SKM-1 treated with dmso at 0.1 percent for 144 hours (cell line): ENCODE data around the gene RMP24.
A peak's percentile ranks its signal among the peaks of the same experiment; 100 is the strongest.

Experiments used
- DNase-seq: peaks from one replicate; lab custom pipeline; 2025; ENCODE audit not compliant: unreplicated experiment; lab: John Stamatoyannopoulos, UW

RMP24 gene

GRCh38 chr18:35972197-35973000, at the start of gene RMP24:
Gene RMP24, plus strand, starts transcription at chr18:35972679.
- DNase-seq, result peak; percentile 89

DNA sequence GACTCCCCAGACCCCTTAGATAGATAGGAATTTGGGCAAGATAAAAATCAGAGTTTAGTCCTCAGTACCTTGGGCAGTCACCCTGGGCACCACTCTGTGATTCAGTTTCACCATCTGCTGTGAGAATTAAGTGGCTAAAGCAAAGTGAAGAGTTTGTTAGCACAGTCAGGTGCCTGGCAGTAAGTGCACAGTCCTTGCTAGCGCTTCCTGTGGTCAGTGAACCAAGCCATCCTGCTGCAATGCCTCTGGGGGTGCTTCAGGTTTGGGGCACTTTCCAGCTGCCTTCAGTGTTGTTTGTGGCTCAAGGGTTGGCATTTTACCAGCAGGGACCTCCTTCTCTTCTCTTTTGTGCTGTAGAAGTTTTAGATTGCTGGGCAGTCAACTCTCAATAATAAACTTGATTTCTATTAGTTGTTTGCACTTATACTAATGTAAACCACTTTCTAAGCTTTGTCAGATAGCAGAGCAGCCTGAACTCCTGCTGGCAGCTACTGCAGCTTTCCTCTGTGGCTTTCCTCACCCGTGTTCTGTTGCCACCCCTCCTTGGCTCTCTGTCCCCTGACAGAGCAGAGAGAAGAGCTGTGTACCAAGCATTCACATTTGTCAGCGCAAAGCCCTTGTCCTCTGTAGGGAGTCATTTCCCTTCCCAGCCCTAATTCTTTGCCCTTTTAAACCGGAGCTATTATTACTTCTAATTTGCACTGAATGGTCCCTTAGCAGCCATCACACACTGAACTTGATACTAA, 48.4 kb upstream of the RMP24 start:
- no peak for DNase-seq

DNA sequence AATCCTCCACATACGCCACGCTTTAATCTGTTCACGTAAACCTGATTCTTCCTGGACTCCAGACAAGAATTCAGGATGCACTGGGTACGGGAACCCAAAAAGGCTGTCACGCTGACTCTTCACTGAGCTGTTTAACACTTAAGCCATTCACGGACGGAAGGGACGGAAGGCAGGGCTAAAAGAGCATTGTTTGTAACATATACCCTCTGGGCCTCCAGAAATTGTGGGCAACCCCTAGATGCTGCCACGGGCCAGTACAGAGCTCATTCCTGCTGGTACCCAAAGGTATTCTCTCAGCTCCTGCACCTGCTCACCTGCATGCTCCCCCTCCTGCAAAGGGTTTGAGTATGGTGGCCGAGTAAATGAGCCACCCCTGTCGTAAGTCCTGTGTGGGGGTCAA, 45.6 kb upstream of the RMP24 start:
- DNase-seq, result no peak

- DNase-seq, result no peak
Observed at GRCh38 chr18:35927430-35927829, 45.0 kb upstream of the RMP24 start.

DNA sequence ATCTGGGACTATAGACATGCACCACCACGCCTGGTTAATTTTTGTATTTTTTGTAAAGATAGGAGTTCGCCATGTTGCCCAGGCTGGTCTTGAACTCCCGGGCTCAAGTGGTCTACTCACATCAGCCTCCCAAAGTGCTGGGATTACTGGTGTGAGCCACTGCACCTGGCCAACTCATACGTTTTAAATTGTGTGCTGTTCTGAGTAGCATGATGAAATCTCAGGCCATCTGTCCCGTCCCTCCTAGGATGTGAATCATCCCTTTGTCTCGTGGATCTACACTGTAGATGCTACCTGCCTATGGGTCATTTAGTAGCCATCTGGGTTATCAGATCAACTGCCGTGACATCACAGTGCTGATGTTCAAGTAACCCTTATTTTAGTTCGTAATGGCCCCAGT, 38.5 kb upstream of the RMP24 start:
- DNase-seq, result no peak

- DNase-seq, result no peak
Observed at GRCh38 chr18:35934891-35935290, 37.6 kb upstream of the RMP24 start.

DNA sequence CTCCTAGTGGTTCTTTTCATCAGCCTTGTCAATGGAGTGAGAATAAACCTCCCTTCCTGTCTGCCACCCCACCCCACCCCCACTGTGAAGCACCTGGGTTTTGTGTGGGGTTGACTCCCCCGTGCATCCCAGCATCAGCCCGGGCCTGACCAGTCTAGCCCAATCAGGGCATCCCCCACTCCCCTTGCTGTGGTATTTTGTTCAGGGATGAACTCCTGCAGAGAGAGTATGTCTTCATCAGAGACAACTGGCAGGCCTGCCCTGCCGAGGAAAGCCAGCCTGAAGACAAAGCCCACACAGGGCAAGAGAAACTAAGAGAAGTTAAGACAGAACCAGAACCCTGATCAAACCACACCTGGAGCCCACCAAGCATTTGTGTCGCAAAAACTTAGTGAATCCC, 36.7 kb upstream of the RMP24 start:
- DNase-seq, result no peak

GRCh38 chr18:35936951-35937350, 35.5 kb upstream of the RMP24 start:
- DNase-seq, result no peak

DNA sequence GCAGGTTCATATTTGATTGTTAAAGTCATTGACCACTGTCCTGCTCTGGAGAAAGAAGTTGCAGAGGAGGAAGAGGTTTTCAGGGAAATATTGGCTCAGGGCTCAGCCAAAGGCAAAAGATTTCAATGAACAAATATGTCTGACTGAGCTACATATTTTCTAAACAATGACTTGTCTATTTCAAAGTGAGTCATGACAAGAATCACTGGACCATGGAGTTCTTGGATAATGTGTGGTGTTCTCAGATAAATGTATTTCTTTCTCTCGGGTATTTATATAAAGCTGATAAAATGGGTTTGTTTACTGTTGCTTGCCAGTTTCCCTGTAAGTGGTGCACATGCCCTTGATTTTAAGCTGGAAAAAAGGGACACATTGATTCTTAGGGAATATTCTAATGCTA, 34.3 kb upstream of the RMP24 start:
- DNase-seq, result no peak

GRCh38 chr18:35938562-35938961, 33.9 kb upstream of the RMP24 start:
- no peak for DNase-seq

DNA sequence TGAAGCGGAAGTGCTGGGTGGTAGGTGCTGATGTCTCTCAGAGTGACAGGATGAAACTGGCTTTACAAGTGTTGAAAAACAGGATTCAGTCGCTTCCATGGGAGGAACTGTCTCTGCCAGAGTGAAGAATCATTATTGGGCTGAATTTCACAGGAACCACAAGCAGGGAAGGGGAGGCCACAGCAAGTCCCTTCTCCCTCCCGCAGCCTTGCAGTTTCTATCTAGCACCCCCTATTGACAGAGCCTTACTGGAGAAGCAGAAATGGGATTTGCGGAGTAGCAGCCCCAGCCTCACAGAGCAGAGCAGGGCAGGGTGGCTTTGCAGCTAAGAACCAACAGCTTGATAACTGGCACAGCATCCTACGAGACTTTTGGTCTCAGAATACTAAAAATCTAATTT, 33.3 kb upstream of the RMP24 start:
- DNase-seq, result no peak

- no peak for DNase-seq
Observed at GRCh38 chr18:35941299-35941698, 31.2 kb upstream of the RMP24 start.

GRCh38 chr18:35942133-35942532, 30.3 kb upstream of the RMP24 start:
- no peak for DNase-seq

GRCh38 chr18:35942661-35943060, 29.8 kb upstream of the RMP24 start:
- no peak for DNase-seq

DNA sequence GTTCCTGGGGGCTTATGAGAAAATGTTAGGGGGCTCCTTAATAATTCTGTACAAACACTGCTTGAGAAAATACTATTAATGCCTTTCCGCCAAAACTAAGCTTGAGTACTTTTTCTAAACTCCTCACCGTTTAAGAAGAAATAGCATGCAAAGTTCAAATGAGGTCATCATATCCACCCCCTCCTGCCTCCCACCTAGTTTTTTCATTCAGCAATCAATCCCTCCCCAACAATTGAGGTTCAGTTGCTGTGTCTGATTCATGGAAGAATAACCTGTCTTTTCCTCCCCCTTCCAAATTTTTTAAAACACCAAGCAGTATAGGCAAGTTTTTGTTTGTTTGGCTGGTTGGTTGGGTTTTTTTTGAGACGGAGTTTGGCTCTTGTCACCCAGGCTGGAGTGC, 24.4 kb upstream of the RMP24 start:
- DNase-seq, result no peak

DNA sequence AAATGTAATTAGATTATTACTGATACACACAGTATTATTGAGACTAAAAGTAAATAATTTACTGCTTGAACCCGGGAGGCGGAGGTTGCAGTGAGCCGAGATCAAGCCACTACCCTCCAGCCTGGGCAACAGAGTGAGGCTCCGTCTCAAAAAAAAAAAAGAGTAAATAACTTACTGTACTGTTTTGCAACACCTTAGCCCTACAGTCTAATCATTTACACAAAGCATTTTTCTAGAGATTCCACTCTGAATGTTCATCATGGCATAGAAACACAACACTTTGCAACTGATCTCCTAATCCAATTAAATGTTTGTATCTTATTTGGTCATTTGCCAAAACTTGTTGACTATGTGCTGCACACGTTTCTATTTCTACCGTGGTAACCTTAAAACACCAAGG, 23.4 kb upstream of the RMP24 start:
- no peak for DNase-seq

GRCh38 chr18:35949903-35950627, 22.4 kb upstream of the RMP24 start:
- DNase-seq, result peak; percentile 32

- no peak for DNase-seq
Observed at GRCh38 chr18:35950628-35950982, 21.9 kb upstream of the RMP24 start.

GRCh38 chr18:35953688-35954087, 18.8 kb upstream of the RMP24 start:
- DNase-seq, result no peak

- no peak for DNase-seq
Observed at GRCh38 chr18:35956226-35956625, 16.3 kb upstream of the RMP24 start.

DNA sequence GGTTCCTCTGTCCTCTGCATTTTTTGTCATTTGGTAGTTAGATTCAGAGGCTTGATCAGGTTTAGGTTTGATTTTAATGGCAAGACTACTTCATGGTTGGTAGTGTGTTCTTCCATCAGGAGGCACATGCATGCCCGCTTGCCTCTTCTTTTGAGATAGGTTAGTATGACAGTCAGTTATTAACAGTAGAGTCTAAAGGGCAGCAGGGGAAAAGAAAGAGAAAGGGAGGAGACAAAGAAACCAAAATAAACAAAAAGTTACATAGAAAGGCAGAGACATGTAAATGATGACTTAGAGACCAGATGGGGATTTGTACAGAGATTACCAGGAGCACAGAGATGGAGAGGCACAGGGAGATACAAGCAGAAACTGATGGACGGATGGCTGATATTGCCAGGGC, 10.2 kb upstream of the RMP24 start:
- DNase-seq, result no peak

DNA sequence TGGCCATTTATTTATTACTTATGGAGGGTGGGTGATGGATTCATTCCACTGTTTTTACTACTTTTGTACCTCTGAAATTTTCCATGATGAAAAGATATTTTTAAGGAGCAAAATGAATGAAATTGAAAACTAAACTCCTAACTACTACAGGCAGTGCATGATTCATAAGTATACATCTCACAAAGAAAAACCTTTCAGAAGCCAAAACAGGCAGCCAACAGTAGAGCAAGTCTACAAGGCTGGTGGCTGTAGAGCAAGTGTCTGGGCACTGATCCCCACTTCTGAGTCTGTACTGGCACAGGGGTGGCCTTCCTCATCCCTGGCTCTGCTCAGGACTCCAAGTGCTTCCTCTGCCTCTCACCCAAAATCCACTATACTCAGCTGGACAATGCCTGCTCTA, 8.2 kb upstream of the RMP24 start:
- no peak for DNase-seq
